ENCODE results near the gene MASP1.

- TF ChIP-seq SIN3A (IDR thresholded peaks at IDR 0.05; ENCODE audit: borderline replicate concordance, insufficient read depth, low read length) (no peak), POLR2AphosphoS5 (IDR thresholded peaks at IDR 0.05; ENCODE audit: low read depth, low read length) (no peak), TAF1 (IDR thresholded peaks at IDR 0.05; ENCODE audit: borderline replicate concordance, insufficient read depth, low read length) (no peak)
Measured at GRCh38 chr3:187299611-187300010, 8.1 kb upstream of the MASP1 start.
